C4-2B (cell line): ENCODE measurements around the gene SPATA6.

Experiments
- CTCF ChIP-seq: fragments of 450-650 bp; conservative IDR thresholded peaks from 2 replicates; pipeline ENCODE4 v1.5.1; 2017; ENCODE audit warnings: mild to moderate bottlenecking
- ZFX ChIP-seq: fragments of 450-650 bp; IDR thresholded peaks from 2 replicates; pipeline ENCODE4 v1.6.1; 2017

GRCh38 chr1:48261881-48262400 lies 210.1 kb downstream of the SPATA6 start:
- no peak for TF ChIP-seq CTCF
- no peak for TF ChIP-seq ZFX
